DMS 273 (cell line): ENCODE data around the gene ORMDL3.
A peak's percentile ranks its signal among the peaks of the same experiment; 100 is the strongest.
"Not testable (repeated sequence)": the region's sequence is repeated elsewhere in the genome, so short reads cannot be mapped to it uniquely, and the experiment has no call there.

ENCODE experiments used
- DNase-seq: peaks from one replicate; lab custom pipeline; 2025; ENCODE audit not compliant: unreplicated experiment; lab: John Stamatoyannopoulos, UW

The ORMDL3 gene

DNA sequence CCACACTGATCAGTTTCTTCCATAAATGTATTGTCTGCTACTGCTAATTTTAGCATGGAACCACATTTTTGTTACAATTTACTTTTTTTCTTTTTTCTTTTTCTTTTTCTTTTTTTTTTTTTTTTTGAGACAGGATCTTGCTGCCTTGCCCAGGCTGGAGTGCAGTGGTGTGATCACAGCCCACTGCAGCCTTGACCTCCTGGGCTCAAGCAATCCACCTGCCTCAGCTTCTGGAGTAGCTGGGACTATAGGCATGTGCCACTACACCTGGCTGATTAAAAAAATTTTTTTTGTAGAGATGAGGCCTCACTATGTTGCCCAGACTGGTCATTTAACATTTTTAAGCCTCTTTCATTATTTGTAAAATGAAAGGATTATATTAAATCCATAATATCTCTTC is 40.3 kb downstream of the ORMDL3 start:
- no peak for DNase-seq

DNA sequence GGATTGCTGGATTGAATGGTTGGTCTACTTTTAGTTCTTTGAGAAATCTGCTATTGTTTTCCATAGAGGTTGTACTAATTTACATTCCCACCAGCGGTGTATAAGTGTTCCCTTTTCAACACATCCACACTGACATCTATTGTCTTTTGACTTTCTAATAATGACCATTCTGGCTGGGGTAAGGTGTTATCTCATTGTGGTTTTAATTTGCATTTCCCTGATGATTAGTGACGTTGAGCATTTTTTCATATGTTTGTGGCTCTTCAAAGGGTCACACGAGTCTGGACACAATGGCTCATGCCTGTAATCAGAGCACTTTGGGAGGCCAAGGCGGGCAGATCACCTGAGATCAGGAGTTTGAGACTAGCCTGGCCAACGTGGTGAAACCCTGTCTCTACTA is 41.3 kb downstream of the ORMDL3 start:
- not testable (repeated sequence) for DNase-seq

DNA sequence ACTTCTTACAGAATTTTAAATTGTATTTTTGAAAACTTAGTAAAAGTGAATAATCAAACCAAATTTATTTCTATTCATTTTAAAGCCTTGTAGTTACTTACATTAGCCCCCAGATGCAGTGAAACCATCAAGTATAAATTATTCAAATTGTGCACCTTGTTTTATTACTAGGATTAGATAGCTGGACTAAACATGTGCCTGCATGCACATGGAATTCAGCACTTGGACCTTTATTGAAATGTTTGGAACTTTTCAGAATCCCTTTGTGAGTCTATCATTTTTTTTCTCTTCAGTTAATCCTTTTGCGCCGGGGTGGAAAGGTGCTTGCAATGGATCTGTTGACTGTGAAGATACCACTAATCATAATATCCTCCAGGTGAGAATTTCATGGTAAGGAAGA is 54.6 kb downstream of the ORMDL3 start:
- DNase-seq: peak; percentile 75

DNA sequence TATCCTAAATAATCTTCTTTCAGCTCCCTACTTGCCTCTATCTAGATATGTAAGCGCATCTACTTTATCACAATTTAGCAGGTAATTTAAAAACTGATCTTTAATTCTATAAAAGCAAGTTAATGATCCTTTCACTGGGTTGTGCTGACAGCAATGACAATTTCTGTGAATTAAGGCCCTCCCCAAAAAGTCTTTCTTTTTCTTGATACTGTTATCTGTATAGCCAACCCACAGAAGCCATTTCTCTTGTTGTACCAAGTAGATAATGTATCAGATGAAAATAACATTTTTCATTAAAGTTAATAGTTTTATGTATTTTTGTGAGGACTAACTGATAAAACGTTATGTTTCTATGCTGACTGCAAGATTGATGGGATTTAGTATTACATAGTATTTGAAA is 55.6 kb downstream of the ORMDL3 start:
- no peak for DNase-seq
